A549 (cell line): ENCODE data around the gene ETS2. TPM values are rescaled to one million over a fixed set of nuclear protein-coding genes. Genes with fewer than 3 reads are reported as not detected.

Experiments
- ATAC-seq, 2 experiments: fragments of 200-7000 bp in 1 of 2; fragments of >200 bp in 1 of 2; cut with Nextera tagmentation in 1 of 2; cut with Tn5 transposase in 1 of 2; 3 replicates each; pipeline versions ENCODE4 v1.8.0 to v1.9.1; 2018 to 2020; ENCODE audit warnings: mild to moderate bottlenecking in 1 of 2, moderate library complexity in 1 of 2
- CTCF ChIA-PET: fragments of 300-600 bp; sonication (Branson Sonifier 250); formaldehyde crosslinking; extraction: SDS; loops from one replicate; lab custom pipeline; 2021; ENCODE audit warnings: antibody characterized with exemption, inconsistent platforms; lab: Yijun Ruan, JAX
- POLR2A ChIA-PET: fragments of 350-600 bp; formaldehyde crosslinking; extraction: SDS; loops from one replicate; lab custom pipeline; 2021; ENCODE audit warnings: antibody characterized with exemption, inconsistent platforms; lab: Yijun Ruan, JAX
- DNase-seq, 2 experiments: peaks; one replicate each; pipeline versions ENCODE4 v3.0.0 to v3.0.0-alpha.2; 2011 to 2016; ENCODE audit warnings: low read depth in 1 of 2, low spot score in 1 of 2
- FAIRE-seq: peaks from 2 replicates; lab custom pipeline; 2011; peaks lifted over from hg19 to GRCh38; lab: Jason Lieb, UNC
- H3K27ac ChIP-seq, 2 experiments: fragments of >200 bp; sonication (Bioruptor Twin); formaldehyde crosslinking; 3 replicates each; pipeline ENCODE4 v1.5.1; 2016 to 2017
- H3K4me1 ChIP-seq: fragments of >200 bp; sonication (Bioruptor Twin); formaldehyde crosslinking; 3 replicates; pipeline ENCODE4 v1.6.1; 2016
- H3K4me2 ChIP-seq: fragments of >200 bp; sonication (Bioruptor Twin); formaldehyde crosslinking; 3 replicates; pipeline ENCODE4 v1.6.1; 2016
- H3K4me3 ChIP-seq: fragments of >200 bp; sonication (Bioruptor Twin); formaldehyde crosslinking; 3 replicates; pipeline ENCODE4 v1.5.1; 2016
- H3K9me3 ChIP-seq: fragments of >200 bp; sonication (Bioruptor Twin); formaldehyde crosslinking; 3 replicates; pipeline ENCODE4 v1.6.1; 2016
- BHLHE40 ChIP-seq: IDR thresholded peaks from 2 replicates; pipeline ENCODE4 v1.6.1; 2012; ENCODE audit warnings: low read depth, low read length, inconsistent platforms
- CBX2 ChIP-seq: fragments of 200-600 bp; sonication (generic); IDR thresholded peaks from 2 replicates; pipeline ENCODE4 v1.6.1; 2016; ENCODE audit warnings: low read depth, mild to moderate bottlenecking, borderline replicate concordance
- CEBPB ChIP-seq, 2 experiments: fragments of >200 bp in 1 of 2; sonication (Bioruptor Twin) in 1 of 2; formaldehyde crosslinking in 1 of 2; IDR thresholded peaks; 2 replicates each; pipeline ENCODE4 v1.6.1; 2012 to 2016
- CHD2 ChIP-seq: fragments of 150-350 bp; IDR thresholded peaks from 2 replicates; pipeline ENCODE4 v1.6.1; 2014; ENCODE audit warnings: low read length; ENCODE audit not compliant: partially characterized antibody
- EHF ChIP-seq: fragments of 250-450 bp; sonication (Bioruptor Pico); IDR thresholded peaks from 2 replicates; pipeline ENCODE4 v1.5.0; 2020; ENCODE audit warnings: mild to moderate bottlenecking
- FOSL2 ChIP-seq, 2 experiments: fragments of 450-650 bp in 1 of 2; fragments of >200 bp in 1 of 2; sonication (Bioruptor Twin) in 1 of 2; formaldehyde crosslinking; IDR thresholded peaks; 2 replicates each; pipeline versions ENCODE4 v1.5.0 to v1.6.1; 2016 to 2020; ENCODE audit warnings: mild to moderate bottlenecking in 1 of 2, moderate library complexity in 1 of 2
- FOXS1 ChIP-seq: fragments of 250-450 bp; sonication (Bioruptor Pico); IDR thresholded peaks from 2 replicates; pipeline ENCODE4 v1.5.0; 2020; ENCODE audit warnings: mild to moderate bottlenecking, moderate library complexity
- GATA3 ChIP-seq: IDR thresholded peaks from 2 replicates; pipeline ENCODE4 v1.6.1; 2012; ENCODE audit warnings: borderline replicate concordance
- HDAC2 ChIP-seq: fragments of 200-600 bp; sonication (generic); IDR thresholded peaks from 2 replicates; pipeline ENCODE4 v1.6.1; 2016
- HOXA7 ChIP-seq: fragments of 250-450 bp; sonication (Bioruptor Pico); IDR thresholded peaks from 2 replicates; pipeline ENCODE4 v1.5.0; 2020; ENCODE audit warnings: mild to moderate bottlenecking, moderate library complexity
- HOXB13 ChIP-seq: fragments of 250-450 bp; sonication (Bioruptor Pico); IDR thresholded peaks from 2 replicates; pipeline ENCODE4 v1.5.0; 2020; ENCODE audit warnings: low read depth, mild to moderate bottlenecking, moderate library complexity
- HOXB5 ChIP-seq: fragments of 250-450 bp; sonication (Bioruptor Pico); IDR thresholded peaks from 2 replicates; pipeline ENCODE4 v1.5.0; 2020; ENCODE audit warnings: mild to moderate bottlenecking, moderate library complexity
- KDM1A ChIP-seq: fragments of 200-600 bp; sonication (generic); IDR thresholded peaks from 2 replicates; pipeline ENCODE4 v1.6.1; 2016; ENCODE audit warnings: low read depth, mild to moderate bottlenecking
- MAFK ChIP-seq: fragments of 450-650 bp; IDR thresholded peaks from 2 replicates; pipeline ENCODE4 v1.6.1; 2014; ENCODE audit not compliant: partially characterized antibody
- MYC ChIP-seq: IDR thresholded peaks from 2 replicates; pipeline ENCODE4 v1.6.1; 2012; ENCODE audit warnings: mild to moderate bottlenecking, inconsistent platforms, low read length, improper control_type of control experiment, borderline replicate concordance
- NPAS2 ChIP-seq: fragments of 250-450 bp; sonication (Bioruptor Pico); IDR thresholded peaks from 2 replicates; pipeline ENCODE4 v1.8.0; 2022; ENCODE audit warnings: mild to moderate bottlenecking, moderate library complexity, borderline replicate concordance
- NR3C1 ChIP-seq: fragments of >200 bp; sonication (Bioruptor Twin); formaldehyde crosslinking; IDR thresholded peaks from 3 replicates; pipeline ENCODE4 v1.6.1; 2017
- RAD21 ChIP-seq, 2 experiments: fragments of >200 bp in 1 of 2; sonication (Bioruptor Twin) in 1 of 2; formaldehyde crosslinking in 1 of 2; IDR thresholded peaks in 1 of 2; conservative IDR thresholded peaks in 1 of 2; 2 replicates in 1 of 2; 3 replicates in 1 of 2; pipeline ENCODE4 v1.6.1; 2012 to 2018; ENCODE audit warnings: inconsistent platforms in 1 of 2
- RARB ChIP-seq: fragments of 250-450 bp; sonication (Bioruptor Pico); IDR thresholded peaks from 2 replicates; pipeline ENCODE4 v1.8.0; 2021; ENCODE audit warnings: mild to moderate bottlenecking, moderate library complexity
- RNF2 ChIP-seq: fragments of 200-600 bp; sonication (generic); IDR thresholded peaks from 2 replicates; pipeline ENCODE4 v1.6.1; 2016; ENCODE audit warnings: low read depth, mild to moderate bottlenecking, antibody characterized with exemption, moderate library complexity, borderline replicate concordance
- SMC3 ChIP-seq: fragments of >200 bp; sonication (Bioruptor Twin); formaldehyde crosslinking; IDR thresholded peaks from 3 replicates; pipeline ENCODE4 v1.6.1; 2018; ENCODE audit warnings: inconsistent platforms
- TFCP2L1 ChIP-seq: fragments of 250-450 bp; sonication (Bioruptor Pico); IDR thresholded peaks from 2 replicates; pipeline ENCODE4 v1.5.0; 2021; ENCODE audit warnings: mild to moderate bottlenecking
- TP53 ChIP-seq: fragments of 250-450 bp; sonication (Bioruptor Pico); IDR thresholded peaks from 2 replicates; pipeline ENCODE4 v1.5.0; 2021; ENCODE audit warnings: mild to moderate bottlenecking, moderate library complexity
- ZC3H11A ChIP-seq: fragments of 450-650 bp; IDR thresholded peaks from 2 replicates; pipeline ENCODE4 v1.6.1; 2014; ENCODE audit warnings: antibody characterized with exemption, mild to moderate bottlenecking
- WGBS: methylation state at CpG from one replicate; pipeline ENCODE4 v1.1.6; 2017; ENCODE audit errors: missing lambda C conversion rate; 5-methylcytosine and 5-hydroxymethylcytosine counted together
- polyA plus RNA-seq, 4 experiments: library from polyadenylated mRNA; depleted of rRNA in 3 of 4; stranded (reverse); fragments of >200 nt; fragmentation: RNase III in 1 of 4; extraction: RNeasy Plus Mini Kit Qiagen cat#74134 plus additional on column Dnase treatment in 1 of 4; gene quantifications; 2 replicates in 3 of 4; 3 replicates in 1 of 4; pipeline ENCODE4 v1.2.3, GENCODE V29; 2011 to 2017
- TF ChIP-seq, protein P1 (sequence below): fragments of >200 bp; sonication (Bioruptor Twin); formaldehyde crosslinking; IDR thresholded peaks from 3 replicates; pipeline ENCODE4 v1.6.1; 2016
- TF ChIP-seq, protein P2 (sequence below): IDR thresholded peaks from 2 replicates; pipeline ENCODE4 v1.6.1; 2012
- TF ChIP-seq, protein P3 (sequence below): fragments of 250-450 bp; sonication (Bioruptor Pico); IDR thresholded peaks from 2 replicates; pipeline ENCODE4 v1.5.0; 2021; ENCODE audit warnings: mild to moderate bottlenecking, moderate library complexity, borderline replicate concordance
- TF ChIP-seq, protein P4 (sequence below): fragments of >200 bp; sonication (Bioruptor Twin); formaldehyde crosslinking; IDR thresholded peaks from 3 replicates; pipeline ENCODE4 v1.5.1; 2016

ETS2 gene
- polyA plus RNA-seq, 2 of the 4 experiments (the other 2 are of a cell fraction): 41.6 to 45.5 TPM

DNA sequence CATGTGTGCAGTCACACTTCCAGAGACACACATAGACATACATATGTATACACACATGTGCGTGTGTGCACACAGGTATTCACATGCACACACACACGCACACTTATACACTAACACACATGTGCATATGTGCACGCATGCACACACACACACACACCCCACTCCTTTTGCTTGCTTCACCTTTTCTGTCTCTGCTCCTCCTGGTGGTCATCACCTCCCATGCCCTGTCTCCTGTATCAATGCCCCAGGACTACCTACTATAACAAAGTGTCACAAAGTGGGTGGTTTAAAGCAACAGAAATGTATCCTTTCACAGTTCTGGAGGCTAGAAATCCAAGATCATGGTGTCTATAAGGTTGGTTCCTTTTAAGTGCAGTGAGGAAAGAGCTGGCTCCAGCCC is 27.4 kb downstream of the ETS2 start:
- POLR2A ChIA-PET: no interaction called here
- TF ChIP-seq TFCP2L1 (CRISPR knock-in tag) (no peak), MAFK (no peak), CHD2 (no peak), FOSL2 (IDR thresholded peaks at IDR 0.05) (no peak), FOSL2 (CRISPR knock-in tag; IDR thresholded peaks at IDR 0.05) (no peak), RNF2 (no peak), KDM1A (no peak), TP53 (CRISPR knock-in tag) (no peak), HOXB13 (CRISPR knock-in tag) (no peak), RARB (no peak), HOXB5 (CRISPR knock-in tag) (no peak), FOXS1 (no peak), BHLHE40 (no peak), HDAC2 (no peak), NPAS2 (no peak), NR3C1 (no peak), ZC3H11A (no peak), SMC3 (no peak), RAD21 (conservative IDR thresholded peaks at IDR 0.05 in 1 of 2, IDR thresholded peaks at IDR 0.05 in 1 of 2) (no peak)
- TF ChIP-seq, protein P1, sequence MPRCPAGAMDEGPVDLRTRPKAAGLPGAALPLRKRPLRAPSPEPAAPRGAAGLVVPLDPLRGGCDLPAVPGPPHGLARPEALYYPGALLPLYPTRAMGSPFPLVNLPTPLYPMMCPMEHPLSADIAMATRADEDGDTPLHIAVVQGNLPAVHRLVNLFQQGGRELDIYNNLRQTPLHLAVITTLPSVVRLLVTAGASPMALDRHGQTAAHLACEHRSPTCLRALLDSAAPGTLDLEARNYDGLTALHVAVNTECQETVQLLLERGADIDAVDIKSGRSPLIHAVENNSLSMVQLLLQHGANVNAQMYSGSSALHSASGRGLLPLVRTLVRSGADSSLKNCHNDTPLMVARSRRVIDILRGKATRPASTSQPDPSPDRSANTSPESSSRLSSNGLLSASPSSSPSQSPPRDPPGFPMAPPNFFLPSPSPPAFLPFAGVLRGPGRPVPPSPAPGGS: no peak
- TF ChIP-seq, protein P2, sequence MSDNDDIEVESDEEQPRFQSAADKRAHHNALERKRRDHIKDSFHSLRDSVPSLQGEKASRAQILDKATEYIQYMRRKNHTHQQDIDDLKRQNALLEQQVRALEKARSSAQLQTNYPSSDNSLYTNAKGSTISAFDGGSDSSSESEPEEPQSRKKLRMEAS: no peak
- TF ChIP-seq, all 56 proteins: peak for 0
- DNase-seq (no peak), ATAC-seq (peak in 1 of 2 experiments; percentile 45; a peak in 1 of 6 replicates), FAIRE-seq (no peak)
- Histone ChIP-seq H3K4me3 (no peak overlapping the region), H3K27ac (0 out of 6 replicates have a peak overlapping the region, but pooled peaks of 1 of the 2 experiments have one; percentile 70), H3K9me3 (no peaks in the 10 kb centered on the region), H3K4me1 (peaks cover 15% of the 10 kb centered on the region), H3K4me2 (no peak overlapping the region)
- CTCF ChIA-PET: no interaction called here
- WGBS: 92% methylated on average over 3 of the region's 3 CpGs

DNA sequence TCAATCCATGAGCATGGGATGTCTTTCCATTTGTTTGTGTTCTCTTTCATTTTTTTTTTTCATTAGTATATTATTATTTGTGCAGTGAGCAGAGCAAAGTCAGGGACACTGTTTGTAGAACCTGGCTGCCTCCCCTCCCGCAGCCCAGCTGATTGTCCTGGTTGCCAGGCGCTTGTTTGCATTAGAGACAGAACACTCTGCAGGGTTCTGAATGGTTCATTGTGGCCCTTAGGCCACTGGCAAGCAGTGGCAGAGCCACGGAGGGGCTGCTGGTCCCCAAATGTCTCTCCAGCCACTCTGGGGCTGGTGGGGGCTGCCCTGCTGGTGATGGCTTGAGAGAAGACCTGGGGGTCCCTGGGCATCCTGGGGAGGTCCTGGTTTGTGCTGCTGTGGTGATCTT is 29.0 kb downstream of the ETS2 start:
- ChIA-PET CTCF (no interaction called here), POLR2A (no interaction called here)
- Histone ChIP-seq H3K27ac (no peak overlapping the region), H3K4me2 (no peak overlapping the region), H3K9me3 (no peaks in the 10 kb centered on the region), H3K4me3 (no peak overlapping the region), H3K4me1 (peaks cover 30% of the 10 kb centered on the region)
- no peak for FAIRE-seq
- WGBS: 75% methylated on average over 3 of the region's 3 CpGs
- TF ChIP-seq HOXB5 (CRISPR knock-in tag) (no peak), MYC (no peak), CEBPB (IDR thresholded peaks at IDR 0.05) (no peak), NR3C1 (no peak), EHF (CRISPR knock-in tag) (no peak), CBX2 (no peak), HOXA7 (CRISPR knock-in tag) (no peak), GATA3 (no peak)
- TF ChIP-seq, protein P3, sequence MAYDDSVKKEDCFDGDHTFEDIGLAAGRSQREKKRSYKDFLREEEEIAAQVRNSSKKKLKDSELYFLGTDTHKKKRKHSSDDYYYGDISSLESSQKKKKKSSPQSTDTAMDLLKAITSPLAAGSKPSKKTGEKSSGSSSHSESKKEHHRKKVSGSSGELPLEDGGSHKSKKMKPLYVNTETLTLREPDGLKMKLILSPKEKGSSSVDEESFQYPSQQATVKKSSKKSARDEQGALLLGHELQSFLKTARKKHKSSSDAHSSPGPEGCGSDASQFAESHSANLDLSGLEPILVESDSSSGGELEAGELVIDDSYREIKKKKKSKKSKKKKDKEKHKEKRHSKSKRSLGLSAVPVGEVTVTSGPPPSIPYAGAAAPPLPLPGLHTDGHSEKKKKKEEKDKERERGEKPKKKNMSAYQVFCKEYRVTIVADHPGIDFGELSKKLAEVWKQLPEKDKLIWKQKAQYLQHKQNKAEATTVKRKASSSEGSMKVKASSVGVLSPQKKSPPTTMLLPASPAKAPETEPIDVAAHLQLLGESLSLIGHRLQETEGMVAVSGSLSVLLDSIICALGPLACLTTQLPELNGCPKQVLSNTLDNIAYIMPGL (CRISPR knock-in tag): no peak
- TF ChIP-seq, protein P4, sequence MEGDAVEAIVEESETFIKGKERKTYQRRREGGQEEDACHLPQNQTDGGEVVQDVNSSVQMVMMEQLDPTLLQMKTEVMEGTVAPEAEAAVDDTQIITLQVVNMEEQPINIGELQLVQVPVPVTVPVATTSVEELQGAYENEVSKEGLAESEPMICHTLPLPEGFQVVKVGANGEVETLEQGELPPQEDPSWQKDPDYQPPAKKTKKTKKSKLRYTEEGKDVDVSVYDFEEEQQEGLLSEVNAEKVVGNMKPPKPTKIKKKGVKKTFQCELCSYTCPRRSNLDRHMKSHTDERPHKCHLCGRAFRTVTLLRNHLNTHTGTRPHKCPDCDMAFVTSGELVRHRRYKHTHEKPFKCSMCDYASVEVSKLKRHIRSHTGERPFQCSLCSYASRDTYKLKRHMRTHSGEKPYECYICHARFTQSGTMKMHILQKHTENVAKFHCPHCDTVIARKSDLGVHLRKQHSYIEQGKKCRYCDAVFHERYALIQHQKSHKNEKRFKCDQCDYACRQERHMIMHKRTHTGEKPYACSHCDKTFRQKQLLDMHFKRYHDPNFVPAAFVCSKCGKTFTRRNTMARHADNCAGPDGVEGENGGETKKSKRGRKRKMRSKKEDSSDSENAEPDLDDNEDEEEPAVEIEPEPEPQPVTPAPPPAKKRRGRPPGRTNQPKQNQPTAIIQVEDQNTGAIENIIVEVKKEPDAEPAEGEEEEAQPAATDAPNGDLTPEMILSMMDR: no peak
- no peak for ATAC-seq
- no peak for DNase-seq
